ENCODE data around the gene TMEM178A. TPM values are rescaled to one million over a fixed set of nuclear protein-coding genes. Genes with fewer than 3 reads are reported as not detected.
A peak's percentile ranks its signal among the peaks of the same experiment; 100 is the strongest.

The TMEM178A gene
- total and polyA plus RNA-seq, 7 donors: 0.10 to 1.6 (median 0.46) TPM

- Histone ChIP-seq H3K27ac (no peak overlapping the region), H3K36me3 (ENCODE audit: insufficient read depth in 1 of 2, low read depth in 1 of 2) (peaks cover 3 to 78% of the 10 kb centered on the region in 2 donors), H3K4me3 (no peak overlapping the region), H3K9me3 (no peaks in the 10 kb centered on the region), H3K4me1 (peaks cover 19% of the 10 kb centered on the region), H3K27me3 (ENCODE audit: insufficient read depth in 3 of 3, low read length in 2 of 3) (no peaks in the 10 kb centered on the region)
- no peak for TF ChIP-seq CTCF (IDR thresholded peaks at IDR 0.05)
- no peak for ATAC-seq
- no peak for DNase-seq
- intact Hi-C loops (cut with DNase I): no loop called here
- WGBS, 3 donors: 91 to 93% (median 92%) methylated on average over 8 of the region's 8 CpGs
Measured at GRCh38 chr2:39737661-39738060, 71.9 kb downstream of the TMEM178A start.

- Histone ChIP-seq H3K36me3 (ENCODE audit: insufficient read depth in 1 of 2, low read depth in 1 of 2) (peaks cover 3 to 90% of the 10 kb centered on the region in 2 donors), H3K27me3 (ENCODE audit: insufficient read depth in 3 of 3, low read length in 2 of 3) (no peaks in the 10 kb centered on the region), H3K4me1 (peaks cover 9% of the 10 kb centered on the region), H3K27ac (no peak overlapping the region), H3K9me3 (no peaks in the 10 kb centered on the region), H3K4me3 (no peak overlapping the region)
- TF ChIP-seq CTCF (IDR thresholded peaks at IDR 0.05): no peak
- ATAC-seq (no peak), DNase-seq (no peak)
- 85 to 92% (median 90%) methylated on average over 2 of the region's 2 CpGs for WGBS, 3 donors
- intact Hi-C loops (cut with DNase I): no loop called here
Measured at GRCh38 chr2:39738936-39739335, 73.2 kb downstream of the TMEM178A start.

GRCh38 chr2:39739386-39739785 is 73.7 kb downstream of the TMEM178A start:
- no peak for DNase-seq
- Histone ChIP-seq H3K9me3 (no peaks in the 10 kb centered on the region), H3K27me3 (ENCODE audit: insufficient read depth in 3 of 3, low read length in 2 of 3) (no peaks in the 10 kb centered on the region), H3K4me3 (no peak overlapping the region), H3K36me3 (ENCODE audit: insufficient read depth in 1 of 2, low read depth in 1 of 2) (peaks cover 3 to 95% of the 10 kb centered on the region in 2 donors), H3K27ac (no peak overlapping the region), H3K4me1 (peaks cover 6% of the 10 kb centered on the region)
- TF ChIP-seq CTCF (IDR thresholded peaks at IDR 0.05): no peak
- intact Hi-C loops (cut with DNase I): no loop called here
- no peak for ATAC-seq
- 82 to 86% (median 83%) methylated on average over 5 of the region's 5 CpGs for WGBS, 3 donors

GRCh38 chr2:39741871-39742270 is 76.2 kb downstream of the TMEM178A start:
- no peak overlapping the region for H3K27ac ChIP-seq
- H3K27me3 ChIP-seq (ENCODE audit: insufficient read depth in 3 of 3, low read length in 2 of 3): no peaks in the 10 kb centered on the region
- H3K4me3 ChIP-seq: no peak overlapping the region
- ATAC-seq (peak in 3 of 4 donors; percentile 80 to 91 (median 86)), DNase-seq (no peak)
- no peaks in the 10 kb centered on the region for H3K4me1 ChIP-seq
- intact Hi-C loops (cut with DNase I): no loop called here
- 98 to 100% (median 100%) methylated on average over 1 of the region's 1 CpG for WGBS, 3 donors
- no peak for TF ChIP-seq CTCF (IDR thresholded peaks at IDR 0.05)
- no peaks in the 10 kb centered on the region for H3K9me3 ChIP-seq
- peaks cover 3 to 84% of the 10 kb centered on the region in 2 donors for H3K36me3 ChIP-seq (ENCODE audit: insufficient read depth in 1 of 2, low read depth in 1 of 2)

- H3K9me3 ChIP-seq: no peaks in the 10 kb centered on the region
- H3K36me3 ChIP-seq (ENCODE audit: insufficient read depth in 1 of 2, low read depth in 1 of 2): peaks cover 3 to 80% of the 10 kb centered on the region in 2 donors
- WGBS, 3 donors: 25 to 39% (median 34%) methylated on average over 1 of the region's 1 CpG
- ATAC-seq: no peak
- DNase-seq: no peak
- intact Hi-C loops (cut with DNase I): no loop called here
- H3K4me3 ChIP-seq: no peak overlapping the region
- TF ChIP-seq CTCF (IDR thresholded peaks at IDR 0.05): no peak
- H3K27me3 ChIP-seq (ENCODE audit: insufficient read depth in 3 of 3, low read length in 2 of 3): no peaks in the 10 kb centered on the region
- no peaks in the 10 kb centered on the region for H3K4me1 ChIP-seq
- no peak overlapping the region for H3K27ac ChIP-seq
Measured at GRCh38 chr2:39743269-39743776, 77.6 kb downstream of the TMEM178A start.
